Fibroblast of the conjunctiva (primary cell): ENCODE data around the gene LIMS1.

Source experiments
- DNase-seq: peaks from one replicate; pipeline ENCODE4 v3.0.0-alpha.2; 2010; ENCODE audit warnings: low read depth

The LIMS1 gene

GRCh38 chr2:108615480-108616090, 81.3 kb downstream of the LIMS1 start:
- no peak for DNase-seq

GRCh38 chr2:108616318-108616717, 82.0 kb downstream of the LIMS1 start:
- DNase-seq = no peak

- no peak for DNase-seq
These were observed 82.5 kb downstream of the LIMS1 start for GRCh38 chr2:108616751-108617161.

GRCh38 chr2:108617617-108618016, 83.3 kb downstream of the LIMS1 start:
- DNase-seq = no peak

GRCh38 chr2:108619925-108620620, 85.8 kb downstream of the LIMS1 start:
- DNase-seq = no peak

GRCh38 chr2:108620656-108621055, 86.4 kb downstream of the LIMS1 start:
- no peak for DNase-seq

GRCh38 chr2:108621087-108621559, 86.9 kb downstream of the LIMS1 start:
- no peak for DNase-seq

GRCh38 chr2:108621687-108622681, 87.7 kb downstream of the LIMS1 start:
- DNase-seq = no peak

- no peak for DNase-seq
These were observed 89.3 kb downstream of the LIMS1 start for GRCh38 chr2:108623616-108624015.

GRCh38 chr2:108625186-108625827, 91.0 kb downstream of the LIMS1 start:
- no peak for DNase-seq

GRCh38 chr2:108625828-108626195, 91.5 kb downstream of the LIMS1 start:
- DNase-seq = no peak

- DNase-seq = no peak
These were observed 92.7 kb downstream of the LIMS1 start for GRCh38 chr2:108626995-108627394.

GRCh38 chr2:108627911-108628567, 93.8 kb downstream of the LIMS1 start:
- no peak for DNase-seq

GRCh38 chr2:108628936-108629335, 94.7 kb downstream of the LIMS1 start:
- DNase-seq = no peak

GRCh38 chr2:108629417-108629816, 95.1 kb downstream of the LIMS1 start:
- no peak for DNase-seq

- no peak for DNase-seq
These were observed 96.5 kb downstream of the LIMS1 start for GRCh38 chr2:108630567-108631405.

- no peak for DNase-seq
These were observed 98.3 kb downstream of the LIMS1 start for GRCh38 chr2:108632332-108633160.

- DNase-seq = no peak
These were observed 99.1 kb downstream of the LIMS1 start for GRCh38 chr2:108633409-108633808.

GRCh38 chr2:108634011-108634410, 99.7 kb downstream of the LIMS1 start:
- no peak for DNase-seq
